CD4-positive, alpha-beta T cell (primary cell): ENCODE measurements around the gene ARCN1. TPM values are rescaled to one million over a fixed set of nuclear protein-coding genes. Genes with fewer than 3 reads are reported as not detected.
A peak's percentile ranks its signal among the peaks of the same experiment; 100 is the strongest.
"Not testable (repeated sequence)": the region's sequence is repeated elsewhere in the genome, so short reads cannot be mapped to it uniquely, and the experiment has no call there.

Experiments
- ATAC-seq: fragments of 200-7000 bp; cut with Tn5 transposase; one replicate; pipeline ENCODE4 v1.10.0; 2022; ENCODE audit warnings: mild to moderate bottlenecking; ENCODE audit not compliant: poor library complexity
- CTCF ChIA-PET: fragments of 350-600 bp; sonication (Branson Sonifier 250); formaldehyde crosslinking; loops from one replicate; lab custom pipeline; 2021; ENCODE audit warnings: antibody characterized with exemption, inconsistent platforms; lab: Charles Lee
- POLR2A ChIA-PET: fragments of 350-600 bp; sonication (Branson Sonifier 250); formaldehyde crosslinking; loops from one replicate; lab custom pipeline; 2021; ENCODE audit warnings: antibody characterized with exemption, inconsistent platforms; lab: Charles Lee
- DNase-seq, 14 experiments: peaks; one replicate each; pipeline ENCODE4 v3.0.0-alpha.2; 2013 to 2020; ENCODE audit warnings: mixed read lengths in 2 of 14
- H3K27ac ChIP-seq, 2 donors: one replicate each; pipeline versions ENCODE4 v1.5.1 to v1.7.0; 2013; ENCODE audit warnings: low read length in 2 of 2, low read depth in 1 of 2, mild to moderate bottlenecking in 1 of 2
- H3K27me3 ChIP-seq, 2 experiments: 1 replicate in 1 of 2; 2 replicates in 1 of 2; pipeline versions ENCODE4 v1.6.1 to v1.7.0; 2013; ENCODE audit warnings: low read length in 2 of 2, control low read depth in 1 of 2, mild to moderate bottlenecking in 1 of 2, moderate library complexity in 1 of 2; ENCODE audit not compliant: insufficient read depth in 2 of 2, control insufficient read depth in 1 of 2
- H3K36me3 ChIP-seq: one replicate; pipeline ENCODE4 v1.6.1; 2013; ENCODE audit warnings: low read length, control low read depth; ENCODE audit not compliant: insufficient read depth
- H3K4me1 ChIP-seq: one replicate; pipeline ENCODE4 v1.6.1; 2013; ENCODE audit warnings: low read length, control low read depth; ENCODE audit not compliant: insufficient read depth
- H3K4me3 ChIP-seq: one replicate; pipeline ENCODE4 v1.5.1; 2013; ENCODE audit warnings: mild to moderate bottlenecking, low read length, moderate library complexity
- H3K9me3 ChIP-seq, 2 experiments: 1 replicate in 1 of 2; 2 replicates in 1 of 2; pipeline versions ENCODE4 v1.6.1 to v1.7.0; 2013; ENCODE audit warnings: low read length in 2 of 2, mild to moderate bottlenecking in 2 of 2, control low read depth in 1 of 2, moderate library complexity in 1 of 2; ENCODE audit not compliant: control insufficient read depth in 1 of 2, insufficient read depth in 1 of 2
- H3K27ac Mint-ChIP-seq: one replicate; pipeline ENCODE4 v1.8.0; 2020; ENCODE audit warnings: mixed read lengths
- H3K27me3 Mint-ChIP-seq: one replicate; pipeline ENCODE4 v1.8.0; 2021; ENCODE audit warnings: mixed read lengths
- H3K36me3 Mint-ChIP-seq: one replicate; pipeline ENCODE4 v1.8.0; 2021; ENCODE audit warnings: low read depth, mixed read lengths
- H3K4me1 Mint-ChIP-seq: one replicate; pipeline ENCODE4 v1.8.0; 2021; ENCODE audit warnings: low read depth, mixed read lengths
- H3K4me3 Mint-ChIP-seq: one replicate; pipeline ENCODE4 v1.8.0; 2020; ENCODE audit warnings: mild to moderate bottlenecking, mixed read lengths
- H3K9me3 Mint-ChIP-seq: one replicate; pipeline ENCODE4 v1.8.0; 2020; ENCODE audit warnings: mixed read lengths
- intact Hi-C, 2 experiments: fragments of 100-400 bp; cut with DNase I in 1 of 2; cut with micrococcal nuclease in 1 of 2; formaldehyde crosslinking; loops; one replicate each; pipeline versions ENCODE4 v1.15.1 to v1.9.0; 2023 to 2025; cut with DNase I, micrococcal nuclease
- total RNA-seq, 174 experiments: library from RNA in 2 of 174; stranded (reverse) in 2 of 174; gene quantifications; one replicate each; pipeline ENCODE4 v1.2.3 and lab custom pipeline; 2021 to 2026
- TF ChIP-seq, protein P1 (sequence below): fragments of 200-600 bp; IDR thresholded peaks from one replicate; pipeline ENCODE4 v1.8.0; 2022; ENCODE audit warnings: antibody characterized with exemption, mild to moderate bottlenecking

The ARCN1 gene
- total RNA-seq, 2 experiments from 2014 or later, result 73.7 to 78.6 TPM

DNA sequence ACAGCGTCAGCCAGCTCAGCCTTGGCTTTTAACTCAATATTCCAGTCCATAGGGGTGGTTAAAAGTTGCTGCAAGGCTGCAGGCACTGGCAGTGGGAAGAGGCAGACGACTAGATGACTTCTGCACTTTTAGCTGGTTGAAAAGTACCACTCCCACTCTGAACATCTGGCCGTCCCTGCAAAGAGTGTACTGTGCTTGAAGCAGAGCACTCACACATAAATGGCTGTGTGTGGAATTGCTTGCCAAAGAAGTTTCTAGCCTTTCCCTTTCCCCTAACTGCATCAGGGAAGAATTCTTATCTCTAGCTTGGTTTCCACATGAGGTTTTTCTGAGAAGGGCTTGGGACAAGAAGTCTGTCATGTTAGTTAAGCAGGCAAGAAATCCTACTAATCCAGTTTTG is 30.1 kb downstream of the ARCN1 start:
- Mint-ChIP-seq H3K9me3 (no peaks in the 10 kb centered on the region), H3K4me1 (no peaks in the 10 kb centered on the region), H3K27ac (no peak overlapping the region), H3K27me3 (no peaks in the 10 kb centered on the region), H3K36me3 (peaks cover 52% of the 10 kb centered on the region), H3K4me3 (no peak overlapping the region)
- Histone ChIP-seq H3K36me3 (peaks cover 51% of the 10 kb centered on the region), H3K27ac (no peak overlapping the region), H3K9me3 (no peaks in the 10 kb centered on the region), H3K4me3 (no peak overlapping the region), H3K27me3 (no peaks in the 10 kb centered on the region), H3K4me1 (peaks cover 2% of the 10 kb centered on the region)
- DNase-seq (no peak), ATAC-seq (no peak)
- intact Hi-C loops, result no loop called here
- ChIA-PET POLR2A (no interaction called here), CTCF (no interaction called here)
- TF ChIP-seq, protein P1, sequence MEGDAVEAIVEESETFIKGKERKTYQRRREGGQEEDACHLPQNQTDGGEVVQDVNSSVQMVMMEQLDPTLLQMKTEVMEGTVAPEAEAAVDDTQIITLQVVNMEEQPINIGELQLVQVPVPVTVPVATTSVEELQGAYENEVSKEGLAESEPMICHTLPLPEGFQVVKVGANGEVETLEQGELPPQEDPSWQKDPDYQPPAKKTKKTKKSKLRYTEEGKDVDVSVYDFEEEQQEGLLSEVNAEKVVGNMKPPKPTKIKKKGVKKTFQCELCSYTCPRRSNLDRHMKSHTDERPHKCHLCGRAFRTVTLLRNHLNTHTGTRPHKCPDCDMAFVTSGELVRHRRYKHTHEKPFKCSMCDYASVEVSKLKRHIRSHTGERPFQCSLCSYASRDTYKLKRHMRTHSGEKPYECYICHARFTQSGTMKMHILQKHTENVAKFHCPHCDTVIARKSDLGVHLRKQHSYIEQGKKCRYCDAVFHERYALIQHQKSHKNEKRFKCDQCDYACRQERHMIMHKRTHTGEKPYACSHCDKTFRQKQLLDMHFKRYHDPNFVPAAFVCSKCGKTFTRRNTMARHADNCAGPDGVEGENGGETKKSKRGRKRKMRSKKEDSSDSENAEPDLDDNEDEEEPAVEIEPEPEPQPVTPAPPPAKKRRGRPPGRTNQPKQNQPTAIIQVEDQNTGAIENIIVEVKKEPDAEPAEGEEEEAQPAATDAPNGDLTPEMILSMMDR, result no peak

DNA sequence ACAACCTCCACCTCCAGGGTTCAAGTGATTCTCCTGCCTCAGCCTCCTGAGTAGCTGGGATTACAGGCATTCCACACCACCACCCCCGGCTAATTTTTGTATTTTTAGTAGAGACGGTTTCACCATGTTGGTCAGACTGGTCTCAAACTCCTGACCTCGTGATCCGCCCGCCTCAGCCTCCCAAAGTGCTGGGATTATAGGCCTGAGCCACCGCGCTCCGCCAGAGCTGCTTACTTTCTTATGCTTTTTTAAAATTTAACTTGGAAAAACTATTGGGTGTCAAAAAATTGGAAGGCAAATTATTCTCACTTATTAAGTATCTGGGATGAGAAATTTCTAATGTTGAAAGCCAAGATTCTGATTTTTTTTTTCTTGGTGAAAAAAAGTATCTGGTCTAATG is 31.5 kb downstream of the ARCN1 start:
- H3K4me3 Mint-ChIP-seq, ATAC-seq, DNase-seq, H3K9me3 Mint-ChIP-seq, H3K27ac ChIP-seq, intact Hi-C loops, H3K9me3 ChIP-seq, H3K27me3 Mint-ChIP-seq, H3K4me1 Mint-ChIP-seq, H3K27ac Mint-ChIP-seq, H3K4me3 ChIP-seq, H3K27me3 ChIP-seq: not testable (repeated sequence)
- H3K36me3 ChIP-seq, result peaks cover 39% of the 10 kb centered on the region
- peaks cover 38% of the 10 kb centered on the region for H3K36me3 Mint-ChIP-seq
- H3K4me1 ChIP-seq, result peaks cover 16% of the 10 kb centered on the region
- ChIA-PET CTCF (interaction anchor here (1.2 kb wide), 1 partner anchor 8 kb away, joined by 3 read pairs; no protein-coding TSS in a partner anchor), POLR2A (interaction anchor here (0.7 to 2.3 kb wide), 4 partner anchors 9 to 118 kb away, joined by 3 to 8 read pairs (median 4); no protein-coding TSS in a partner anchor)

- no peak overlapping the region for H3K4me3 Mint-ChIP-seq
- POLR2A ChIA-PET, result interaction anchor here (2.0 to 2.3 kb wide), 2 partner anchors 10 to 32 kb away, joined by 5 to 8 read pairs; partner anchors contain the start of gene ARCN1
- H3K27ac ChIP-seq, result no peak overlapping the region
Observed at GRCh38 chr11:118604566-118604965, 32.4 kb downstream of the ARCN1 start.

More at GRCh38 chr11:118604566-118604965, 32.4 kb downstream of the ARCN1 start:
- Mint-ChIP-seq H3K9me3 (no peaks in the 10 kb centered on the region), H3K4me1 (peaks cover 12% of the 10 kb centered on the region), H3K27me3 (no peaks in the 10 kb centered on the region), H3K27ac (peak overlapping the region; percentile 7), H3K36me3 (peaks cover 29% of the 10 kb centered on the region)
- no peak for ATAC-seq
- Histone ChIP-seq H3K36me3 (peaks cover 31% of the 10 kb centered on the region), H3K4me1 (peaks cover 24% of the 10 kb centered on the region), H3K9me3 (peaks cover 0 to 3% of the 10 kb centered on the region in 2 experiments), H3K4me3 (no peak overlapping the region), H3K27me3 (no peaks in the 10 kb centered on the region)
- CTCF ChIA-PET, result interaction anchor here (1.3 kb wide), 1 partner anchor 9 kb away, joined by 8 read pairs; no protein-coding TSS in a partner anchor
- TF ChIP-seq, protein P1, result no peak
- intact Hi-C loops, result no loop called here
- no peak for DNase-seq
